NOMO-1 (cell line): ENCODE results near the gene CDC37.
"Not testable (repeated sequence)": the region's sequence is repeated elsewhere in the genome, so short reads cannot be mapped to it uniquely, and the experiment has no call there.

ENCODE experiments used
- DNase-seq, 2 experiments: peaks; one replicate each; lab custom pipeline; 2025; ENCODE audit not compliant: unreplicated experiment in 2 of 2; lab: John Stamatoyannopoulos, UW

CDC37 gene

GRCh38 chr19:10420444-10421239 is 17.3 kb upstream of the CDC37 start, which contains the start of gene PDE4A:
Gene PDE4A, plus strand, starts transcription at chr19:10420538. Its CDS starts 227 bp downstream, at chr19:10420765.
- DNase-seq = peak; percentile 25 to 49

GRCh38 chr19:10419646-10420443 is 16.5 kb upstream of the CDC37 start:
- no peak for DNase-seq

DNA sequence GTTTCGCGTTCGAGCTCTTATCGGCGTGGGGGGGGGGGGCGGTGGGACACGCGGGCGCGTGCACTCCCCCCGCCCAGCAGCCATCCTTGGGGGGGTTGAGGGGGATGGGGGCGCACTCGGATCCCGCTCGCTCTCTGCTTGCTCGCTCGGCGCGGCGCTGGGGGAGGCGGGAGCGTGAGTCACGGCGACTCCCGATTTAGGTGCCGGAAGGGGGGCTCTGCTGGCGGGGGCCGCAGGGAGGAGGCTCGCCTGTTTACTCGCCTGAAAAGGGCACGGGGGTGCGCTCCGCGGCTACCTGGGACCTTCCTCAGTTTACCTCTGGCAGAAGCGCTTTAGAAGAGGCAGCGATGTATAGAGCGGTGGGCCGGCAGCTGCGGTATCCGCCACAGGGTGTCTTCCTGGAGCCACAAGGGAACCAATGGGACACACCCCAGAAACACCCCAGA is 15.9 kb upstream of the CDC37 start:
- DNase-seq = no peak

GRCh38 chr19:10418485-10419199 is 15.3 kb upstream of the CDC37 start:
- DNase-seq = no peak

DNA sequence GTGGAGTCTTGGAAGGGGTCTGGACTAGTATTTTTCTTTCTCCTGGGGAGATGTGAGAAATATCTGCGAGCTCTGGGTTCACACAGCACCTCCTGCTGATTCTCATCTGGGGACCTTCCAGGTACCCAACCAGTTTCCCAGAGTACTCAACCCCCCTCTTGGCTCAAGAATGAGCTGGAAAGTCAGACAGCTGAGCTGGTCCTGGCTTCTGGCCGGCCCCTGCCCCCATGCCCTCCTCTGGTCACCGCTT is 14.8 kb upstream of the CDC37 start:
- no peak for DNase-seq

- DNase-seq = no peak
These were observed 14.3 kb upstream of the CDC37 start for GRCh38 chr19:10417541-10418234.

GRCh38 chr19:10416380-10417257 is 13.3 kb upstream of the CDC37 start:
- DNase-seq = peak; percentile 87 to 93

GRCh38 chr19:10416083-10416379 is 12.7 kb upstream of the CDC37 start:
- no peak for DNase-seq

DNA sequence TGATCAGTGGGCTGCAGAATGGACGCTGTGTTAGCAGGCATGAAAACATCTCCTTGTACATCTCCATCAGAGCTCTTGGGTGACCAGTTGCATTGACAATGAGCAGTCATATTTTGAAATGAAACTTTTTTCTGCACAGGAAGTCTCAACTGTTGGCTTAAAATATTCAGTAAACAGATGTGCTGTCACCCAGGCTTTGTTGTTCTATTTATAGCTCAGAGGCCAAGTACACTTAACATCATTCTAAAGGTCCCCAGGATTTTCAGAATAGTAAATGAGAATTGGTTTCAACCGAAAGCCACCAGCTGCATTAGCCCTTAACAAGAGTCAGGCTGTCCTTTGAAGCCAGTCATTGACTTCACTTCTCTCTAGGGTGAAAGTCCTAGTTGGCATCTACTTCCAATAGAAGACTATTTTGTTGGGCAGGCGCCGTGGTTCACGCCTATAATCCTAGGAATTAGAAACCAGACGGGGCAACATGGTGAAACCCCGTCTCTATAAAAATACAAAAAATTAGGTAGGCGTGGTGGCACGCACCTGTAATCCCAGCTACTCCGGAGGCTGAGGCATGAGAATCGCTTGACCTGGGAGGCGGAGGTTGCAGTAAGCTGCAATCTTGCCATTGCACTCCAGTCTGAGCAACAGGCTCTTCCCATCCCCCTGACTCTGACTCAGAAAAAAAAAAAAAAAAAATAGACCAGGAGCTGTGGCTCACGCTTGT is 9.1 kb upstream of the CDC37 start:
- peak in 1 of 2 experiments; percentile 36 for DNase-seq

- not testable (repeated sequence) for DNase-seq
These were observed 7.9 kb upstream of the CDC37 start for GRCh38 chr19:10411224-10411623.

DNA sequence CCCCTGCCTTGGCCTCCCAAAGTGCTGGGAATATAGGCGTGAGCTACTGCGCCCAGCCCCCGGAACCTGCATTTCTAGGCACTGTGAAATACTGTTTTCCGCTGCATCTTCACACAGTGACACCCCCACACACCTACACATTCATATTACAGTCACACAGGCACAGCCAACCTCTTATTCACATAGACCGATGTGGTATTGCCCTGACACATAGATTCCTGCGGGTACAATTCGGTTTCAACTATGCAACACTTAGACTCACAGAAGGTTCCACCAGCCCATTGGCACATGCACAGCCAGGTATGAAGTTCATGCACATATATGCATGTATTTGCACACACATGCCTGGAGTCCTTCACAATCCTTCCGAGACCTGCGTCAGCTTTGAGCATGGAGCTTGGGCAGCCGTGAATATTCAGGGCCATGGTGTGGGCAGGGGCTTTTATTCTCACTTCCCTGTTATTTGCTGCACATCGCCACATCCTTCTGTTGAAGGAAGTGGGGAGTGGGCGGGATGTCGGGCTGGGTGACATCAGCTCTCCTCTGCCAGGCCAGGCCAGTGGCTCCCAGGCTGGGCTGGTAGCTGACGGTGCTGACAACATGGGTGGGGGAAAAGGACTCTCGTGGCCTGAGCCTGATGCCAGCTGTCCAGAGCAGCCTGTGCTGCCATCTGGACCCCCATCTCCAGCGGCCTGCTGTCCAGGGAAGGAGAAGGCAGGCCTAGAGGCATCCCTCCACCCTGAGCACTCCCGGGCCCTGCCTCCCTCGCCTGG is 5.4 kb upstream of the CDC37 start:
- peak; percentile 69 to 84 for DNase-seq

DNA sequence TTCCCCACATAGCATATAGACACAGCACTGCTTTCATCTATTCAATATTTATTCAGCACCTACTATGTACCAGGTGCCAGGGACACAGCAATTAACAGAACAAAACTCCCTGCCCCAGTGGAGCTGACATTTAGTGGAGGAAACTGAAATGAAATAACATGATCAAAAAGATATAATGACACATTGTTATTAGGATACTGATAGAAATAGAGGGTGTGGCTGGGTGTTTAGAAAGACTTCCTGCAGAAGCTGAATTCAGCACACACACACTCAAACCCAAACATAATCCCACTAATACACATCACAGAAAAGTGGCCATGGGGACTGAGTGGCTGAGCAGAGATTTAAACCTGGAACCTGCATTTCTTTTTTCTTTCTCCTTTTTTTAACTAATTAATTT is 3.8 kb upstream of the CDC37 start:
- no peak for DNase-seq

DNA sequence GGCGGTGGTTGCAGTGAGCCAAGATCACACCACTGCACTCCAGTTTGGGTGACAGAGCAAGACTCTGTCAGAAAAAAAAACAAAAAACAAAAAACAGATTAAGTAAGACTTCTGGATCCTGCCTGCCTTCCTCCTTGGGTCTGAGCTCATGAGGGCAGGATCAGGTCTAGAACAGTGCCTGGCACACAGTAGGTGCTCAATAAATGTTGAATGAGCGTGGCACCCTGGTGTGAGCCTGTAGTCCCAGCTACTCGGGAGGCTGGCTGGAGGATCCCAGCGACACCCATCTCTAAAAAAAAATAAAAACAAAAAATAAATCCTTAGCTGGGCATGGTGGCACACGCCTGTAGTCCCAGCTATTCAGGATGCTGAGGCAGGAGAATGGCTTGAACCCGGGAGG is 2.8 kb upstream of the CDC37 start:
- no peak for DNase-seq

DNA sequence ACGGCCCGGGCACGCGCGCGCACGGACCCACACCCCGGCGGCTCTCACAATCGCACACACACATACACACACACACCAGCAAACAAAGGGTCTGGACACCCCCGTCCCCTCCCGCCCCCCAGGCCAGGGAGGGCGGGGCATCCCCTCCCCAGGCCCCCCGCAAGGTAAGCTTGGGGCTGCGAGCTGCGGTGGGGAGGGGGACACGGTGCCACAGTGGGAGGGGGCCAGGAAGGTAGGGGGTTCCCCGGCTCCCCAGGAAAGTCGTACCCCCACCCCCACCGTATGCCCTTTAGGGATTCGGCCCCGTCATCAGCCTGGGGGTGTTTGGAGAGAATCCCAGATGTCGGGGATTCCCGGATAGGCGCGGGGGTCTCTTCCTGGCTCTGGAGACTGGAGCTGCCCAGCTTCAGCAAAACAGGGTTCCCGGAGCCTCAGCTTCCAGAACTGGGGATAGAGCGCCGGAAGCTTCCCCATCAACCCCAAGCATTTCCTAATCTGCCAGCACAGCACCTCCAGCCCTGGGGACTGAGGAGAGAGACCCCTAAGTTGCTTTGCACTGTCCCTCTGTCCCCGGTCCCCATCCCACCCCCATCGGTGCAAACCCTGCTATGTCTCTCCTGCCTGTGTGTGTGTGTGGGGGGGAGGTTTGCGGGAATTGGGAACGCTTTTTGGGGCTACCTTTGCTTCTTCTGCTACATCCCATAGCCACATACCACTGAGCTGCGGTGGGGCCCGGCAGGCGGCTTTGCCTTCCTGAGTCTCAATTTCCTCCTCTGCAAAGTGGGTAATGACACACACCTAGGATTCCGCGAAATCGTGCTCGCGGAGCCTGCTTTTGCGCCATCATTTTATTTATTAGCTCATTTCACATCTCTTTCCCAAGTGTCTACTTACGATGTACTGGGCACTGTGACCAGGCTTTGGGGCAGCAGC is 1.8 kb upstream of the CDC37 start:
- no peak for DNase-seq

- no peak for DNase-seq
These were observed 802 bp downstream of the CDC37 start for GRCh38 chr19:10402441-10403038.

DNA sequence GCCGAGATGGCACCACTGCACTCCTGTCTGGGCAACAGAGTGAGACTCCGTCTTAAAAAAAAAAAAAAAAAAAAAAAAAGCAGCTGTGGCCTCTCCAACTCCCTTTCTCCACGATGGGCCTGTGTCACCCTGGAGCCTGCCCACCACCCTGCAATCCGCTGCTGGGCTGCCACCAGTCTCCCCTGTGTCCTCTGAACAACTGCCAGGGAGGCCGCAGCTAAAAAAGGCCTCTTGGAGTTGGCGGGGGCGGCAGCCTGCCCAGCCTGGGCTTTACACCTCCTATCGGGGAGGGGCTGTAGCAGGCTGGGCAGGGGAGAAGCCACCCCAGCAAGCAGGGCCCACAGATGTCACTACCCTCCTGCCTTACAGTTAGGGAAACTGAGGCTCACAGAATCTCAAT is 3.5 kb downstream of the CDC37 start:
- DNase-seq = no peak

DNA sequence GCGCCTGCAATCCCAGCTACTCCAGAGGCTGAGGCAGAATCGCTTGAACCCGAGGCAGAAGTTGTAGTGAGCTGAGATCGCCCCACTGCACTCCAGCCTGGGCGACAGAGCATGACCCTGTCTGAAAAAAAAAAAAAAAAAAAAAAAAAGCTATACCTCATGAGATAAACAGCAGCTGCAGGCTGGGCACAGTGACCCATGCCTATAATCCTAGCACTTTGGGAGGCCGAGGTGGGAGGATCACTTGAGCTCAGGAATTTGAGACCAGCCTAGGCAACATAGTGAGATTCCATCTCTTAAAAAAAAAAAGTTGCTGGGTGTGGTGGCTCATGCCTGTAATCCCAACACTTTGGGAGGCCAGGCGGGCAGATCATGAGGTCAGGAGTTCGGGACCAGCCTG is 4.0 kb downstream of the CDC37 start:
- DNase-seq = not testable (repeated sequence)
